ENCODE results near the gene MRPL24. TPM values are rescaled to one million over a fixed set of nuclear protein-coding genes. Genes with fewer than 3 reads are reported as not detected.

Gene MRPL24
- total and polyA plus RNA-seq, 4 donors: 26.7 to 120 (median 79.5) TPM

DNA sequence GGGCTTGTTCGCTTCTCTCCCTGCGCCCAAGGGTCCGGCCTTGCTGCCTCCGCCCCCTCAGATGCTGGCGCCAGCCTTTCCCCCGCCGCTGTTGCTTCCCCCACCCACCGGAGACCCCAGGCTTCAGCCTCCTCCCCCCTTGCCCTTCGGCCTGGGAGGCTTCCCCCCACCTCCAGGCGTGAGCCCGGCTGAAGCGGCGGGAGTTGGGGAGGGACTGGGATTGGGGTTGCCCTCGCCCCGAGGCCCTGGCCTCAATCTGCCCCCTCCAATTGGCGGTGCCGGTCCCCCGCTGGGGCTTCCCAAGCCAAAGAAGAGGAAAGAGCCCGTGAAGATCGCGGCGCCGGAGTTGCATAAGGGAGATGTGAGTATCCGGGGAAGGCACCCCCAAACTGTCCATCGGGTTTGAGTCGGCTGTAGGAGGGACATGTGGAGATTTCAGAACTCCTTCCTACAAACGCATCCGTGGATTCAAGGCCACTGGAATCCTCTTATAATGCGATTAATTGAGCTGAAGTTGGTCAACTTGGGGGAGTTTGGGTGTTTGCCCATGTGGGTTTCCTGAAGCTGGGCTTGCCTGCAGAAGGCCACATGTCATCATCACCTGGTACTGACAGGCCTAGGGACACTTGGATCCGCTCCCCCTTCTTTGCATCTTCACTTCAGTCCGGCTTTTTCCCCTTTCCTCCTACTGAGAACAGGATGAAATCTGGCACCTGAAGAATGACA, 27.2 kb upstream of the MRPL24 start:
- Histone ChIP-seq H3K27ac (ENCODE audit: low read depth in 1 of 2, low read length in 1 of 2) (peak overlapping the region; percentile 89 to 94), H3K27me3 (ENCODE audit: control insufficient read depth in 3 of 3, insufficient read depth in 3 of 3, low read length in 2 of 3) (no peaks in the 10 kb centered on the region), H3K4me1 (ENCODE audit: control insufficient read depth in 5 of 5, insufficient read depth in 5 of 5, low read length in 5 of 5) (peaks cover 7 to 44% (median 11%) of the 10 kb centered on the region in 5 donors), H3K9me3 (ENCODE audit: control insufficient read depth in 4 of 4, insufficient read depth in 3 of 4, low read length in 3 of 4) (no peaks in the 10 kb centered on the region), H3K9ac (ENCODE audit: insufficient read depth in 1 of 2, low read length in 2 of 2) (peak overlapping the region; percentile 83 to 98), H3K4me3 (peak overlapping the region; percentile 91), H3K36me3 (ENCODE audit: control insufficient read depth in 4 of 4, insufficient read depth in 4 of 4, low read length in 4 of 4) (peaks cover 0 to 16% (median 9%) of the 10 kb centered on the region in 4 donors)
- WGBS, 2 donors: 0 to 1% methylated on average over 21 to 31 of the region's 31 CpGs
- ATAC-seq (ENCODE audit: insufficient read depth, low FRiP score) (no peak), DNase-seq (peak in 2 of 3 donors; percentile 33 to 40)
- TF ChIP-seq, protein P1, sequence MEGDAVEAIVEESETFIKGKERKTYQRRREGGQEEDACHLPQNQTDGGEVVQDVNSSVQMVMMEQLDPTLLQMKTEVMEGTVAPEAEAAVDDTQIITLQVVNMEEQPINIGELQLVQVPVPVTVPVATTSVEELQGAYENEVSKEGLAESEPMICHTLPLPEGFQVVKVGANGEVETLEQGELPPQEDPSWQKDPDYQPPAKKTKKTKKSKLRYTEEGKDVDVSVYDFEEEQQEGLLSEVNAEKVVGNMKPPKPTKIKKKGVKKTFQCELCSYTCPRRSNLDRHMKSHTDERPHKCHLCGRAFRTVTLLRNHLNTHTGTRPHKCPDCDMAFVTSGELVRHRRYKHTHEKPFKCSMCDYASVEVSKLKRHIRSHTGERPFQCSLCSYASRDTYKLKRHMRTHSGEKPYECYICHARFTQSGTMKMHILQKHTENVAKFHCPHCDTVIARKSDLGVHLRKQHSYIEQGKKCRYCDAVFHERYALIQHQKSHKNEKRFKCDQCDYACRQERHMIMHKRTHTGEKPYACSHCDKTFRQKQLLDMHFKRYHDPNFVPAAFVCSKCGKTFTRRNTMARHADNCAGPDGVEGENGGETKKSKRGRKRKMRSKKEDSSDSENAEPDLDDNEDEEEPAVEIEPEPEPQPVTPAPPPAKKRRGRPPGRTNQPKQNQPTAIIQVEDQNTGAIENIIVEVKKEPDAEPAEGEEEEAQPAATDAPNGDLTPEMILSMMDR (IDR thresholded peaks at IDR 0.05; ENCODE audit: control extremely low read depth, extremely low read depth): no peak

DNA sequence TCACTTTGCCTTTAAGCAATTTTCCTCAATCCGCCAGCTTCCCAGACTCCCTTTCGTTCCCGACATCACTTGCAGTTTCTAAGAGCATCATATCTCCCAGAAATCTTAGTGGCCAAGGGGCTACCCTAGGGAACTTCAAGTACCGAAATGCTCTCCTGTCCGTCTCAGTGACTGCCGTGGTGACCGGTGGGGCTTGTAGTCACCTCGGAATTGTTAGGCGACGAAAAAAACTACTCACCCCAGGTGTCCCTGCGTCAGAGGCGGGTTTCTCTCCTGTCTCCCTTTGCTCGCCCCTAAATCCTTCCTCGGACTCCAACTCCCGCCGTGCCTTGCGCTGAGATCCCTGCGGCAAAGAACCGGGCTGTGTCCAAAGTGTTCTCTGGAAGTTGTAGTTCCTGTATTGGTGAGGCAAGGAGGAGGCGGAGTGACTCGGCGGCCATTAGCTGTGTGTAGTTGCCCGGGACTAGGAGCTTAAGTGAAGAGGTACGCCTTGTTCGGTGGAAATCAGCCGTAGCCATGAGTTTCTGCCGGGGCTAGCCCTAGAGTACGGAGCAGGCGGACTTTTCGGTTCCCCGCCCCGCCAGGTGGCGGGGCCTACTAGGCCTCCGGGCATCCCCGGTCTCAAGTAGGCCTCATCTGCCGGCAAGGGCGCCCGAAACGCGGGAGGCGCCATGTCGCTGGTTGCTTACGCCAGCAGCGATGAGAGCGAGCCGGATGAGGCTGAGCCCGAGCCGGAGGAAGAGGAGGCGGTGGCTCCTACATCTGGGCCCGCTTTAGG, 26.4 kb upstream of the MRPL24 start, which contains the start of gene PRCC:
TSS of gene PRCC (plus strand) at position 435 of the 778 bp plus-strand sequence. CDS start at position 672, 237 bp downstream.
- Histone ChIP-seq H3K4me1 (ENCODE audit: control insufficient read depth in 5 of 5, insufficient read depth in 5 of 5, low read length in 5 of 5) (peaks cover 4 to 39% (median 9%) of the 10 kb centered on the region in 5 donors), H3K27ac (ENCODE audit: low read depth in 1 of 2, low read length in 1 of 2) (peak within 1 kb of the TSS; percentile 92 to 94), H3K27me3 (ENCODE audit: control insufficient read depth in 3 of 3, insufficient read depth in 3 of 3, low read length in 2 of 3) (no peaks in the 10 kb centered on the region), H3K36me3 (ENCODE audit: control insufficient read depth in 4 of 4, insufficient read depth in 4 of 4, low read length in 4 of 4) (peaks cover 0 to 16% (median 9%) of the 10 kb centered on the region in 4 donors), H3K4me3 (peak within 1 kb of the TSS; percentile 91), H3K9ac (ENCODE audit: insufficient read depth in 1 of 2, low read length in 2 of 2) (peak within 1 kb of the TSS; percentile 83 to 98), H3K9me3 (ENCODE audit: control insufficient read depth in 4 of 4, insufficient read depth in 3 of 4, low read length in 3 of 4) (no peaks in the 10 kb centered on the region)
- peak; percentile 94 for ATAC-seq (ENCODE audit: insufficient read depth, low FRiP score)
- TF ChIP-seq, protein P1 (IDR thresholded peaks at IDR 0.05; ENCODE audit: control extremely low read depth, extremely low read depth): peak; percentile 27
- DNase-seq: peak; percentile 100
- WGBS, 2 donors: 0% methylated on average over 42 to 50 of the region's 50 CpGs

DNA sequence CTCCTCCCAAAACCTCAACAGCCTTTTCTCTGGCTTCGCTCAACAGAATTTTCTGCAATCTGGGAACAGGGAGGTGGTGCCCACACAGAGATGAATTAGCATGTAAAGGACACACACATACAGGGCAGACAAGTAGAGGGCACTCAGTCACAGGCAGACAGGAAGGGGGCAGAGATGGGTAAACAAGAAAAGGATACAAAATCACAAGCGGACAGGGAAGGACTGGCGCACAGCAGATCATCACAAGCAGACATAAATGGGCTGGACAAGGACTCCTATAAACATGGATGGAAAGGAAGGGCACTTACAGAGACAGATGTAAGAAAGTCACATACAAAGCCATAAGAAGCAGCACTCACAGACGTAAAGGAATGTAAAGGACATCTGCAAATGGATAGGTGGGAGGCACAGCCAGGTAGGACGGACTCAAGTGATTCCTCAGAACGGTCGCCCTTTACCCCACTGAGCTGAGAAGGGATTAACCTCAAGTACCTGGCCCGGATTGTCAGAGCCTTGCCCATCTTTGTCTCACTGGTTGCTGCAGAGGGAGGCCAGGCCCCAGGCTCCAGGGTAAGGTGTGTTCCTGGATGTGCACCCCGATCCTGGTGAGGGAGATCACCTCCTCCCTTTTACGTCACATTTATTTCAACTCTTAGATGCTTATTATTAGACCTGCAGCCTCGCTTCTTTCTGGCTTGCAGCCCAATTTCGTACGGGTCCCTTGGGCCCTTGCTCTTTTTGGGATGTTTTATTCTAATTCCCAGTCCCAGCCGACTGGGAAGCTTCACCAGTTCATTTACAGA, 25.6 kb upstream of the MRPL24 start:
- H3K4me1 ChIP-seq (ENCODE audit: control insufficient read depth in 5 of 5, insufficient read depth in 5 of 5, low read length in 5 of 5): peaks cover 4 to 36% (median 9%) of the 10 kb centered on the region in 5 donors
- H3K27ac ChIP-seq (ENCODE audit: low read depth in 1 of 2, low read length in 1 of 2): peak overlapping the region; percentile 92 to 94
- DNase-seq: no peak
- TF ChIP-seq, protein P1 (IDR thresholded peaks at IDR 0.05; ENCODE audit: control extremely low read depth, extremely low read depth): no peak
- 9% methylated on average over 14 of the region's 14 CpGs for WGBS, 2 donors
- H3K4me3 ChIP-seq: peak overlapping the region; percentile 68
- H3K9ac ChIP-seq (ENCODE audit: insufficient read depth in 1 of 2, low read length in 2 of 2): peak overlapping the region; percentile 56 to 96
- H3K36me3 ChIP-seq (ENCODE audit: control insufficient read depth in 4 of 4, insufficient read depth in 4 of 4, low read length in 4 of 4): peaks cover 0 to 13% (median 9%) of the 10 kb centered on the region in 4 donors
- peak; percentile 3 for ATAC-seq (ENCODE audit: insufficient read depth, low FRiP score)
- H3K9me3 ChIP-seq (ENCODE audit: control insufficient read depth in 4 of 4, insufficient read depth in 3 of 4, low read length in 3 of 4): no peaks in the 10 kb centered on the region
- no peaks in the 10 kb centered on the region for H3K27me3 ChIP-seq (ENCODE audit: control insufficient read depth in 3 of 3, insufficient read depth in 3 of 3, low read length in 2 of 3)
